WTC11 (cell line): ENCODE data around the gene DAD1. TPM values are rescaled to one million over a fixed set of nuclear protein-coding genes. Genes with fewer than 3 reads are reported as not detected.

Source experiments
- ATAC-seq: fragments of 200-7000 bp; cut with Tn5 transposase; 2 replicates; pipeline ENCODE4 v1.10.0; 2021; ENCODE audit warnings: mild to moderate bottlenecking, moderate library complexity
- CTCF ChIA-PET: fragments of 300-600 bp; sonication (Branson Sonifier 250); formaldehyde crosslinking; loops from one replicate; lab custom pipeline; 2021; ENCODE audit warnings: antibody characterized with exemption; lab: Charles Lee
- POLR2A ChIA-PET: fragments of 350-600 bp; sonication (Branson Sonifier 250); formaldehyde crosslinking; loops from one replicate; lab custom pipeline; 2021; ENCODE audit warnings: antibody characterized with exemption; lab: Charles Lee
- DNase-seq: peaks from one replicate; pipeline ENCODE4 v3.0.0; 2021; ENCODE audit warnings: low spot score
- H3K27ac Mint-ChIP-seq: 2 replicates; pipeline ENCODE4 v1.8.0; 2021; ENCODE audit warnings: mixed read lengths
- H3K27me3 Mint-ChIP-seq: 2 replicates; pipeline ENCODE4 v1.8.0; 2021; ENCODE audit warnings: low read depth, mild to moderate bottlenecking, moderate library complexity, mixed read lengths
- H3K36me3 Mint-ChIP-seq: 2 replicates; pipeline ENCODE4 v1.8.0; 2021; ENCODE audit warnings: mixed read lengths
- H3K4me1 Mint-ChIP-seq: 2 replicates; pipeline ENCODE4 v1.8.0; 2022; ENCODE audit warnings: mixed read lengths
- H3K4me3 Mint-ChIP-seq: 2 replicates; pipeline ENCODE4 v1.8.0; 2021; ENCODE audit warnings: mild to moderate bottlenecking, moderate library complexity, mixed read lengths
- H3K9me3 Mint-ChIP-seq: 2 replicates; pipeline ENCODE4 v1.8.0; 2021; ENCODE audit warnings: mixed read lengths
- ATF1 ChIP-seq: sonication (generic); formaldehyde crosslinking; IDR thresholded peaks from 2 replicates; pipeline ENCODE4 v1.8.1; 2023; ENCODE audit warnings: mild to moderate bottlenecking, moderate library complexity, missing genetic modification reagents
- CDX4 ChIP-seq: fragments of 250-450 bp; sonication (Bioruptor Pico); IDR thresholded peaks from 2 replicates; pipeline ENCODE4 v1.9.0; 2021; ENCODE audit warnings: moderate library complexity, mild to moderate bottlenecking, inconsistent platforms, borderline replicate concordance
- CREB1 ChIP-seq: sonication (generic); formaldehyde crosslinking; IDR thresholded peaks from 2 replicates; pipeline ENCODE4 v1.8.0; 2023; ENCODE audit warnings: mild to moderate bottlenecking, missing genetic modification reagents
- E2F5 ChIP-seq: sonication (generic); formaldehyde crosslinking; IDR thresholded peaks from 2 replicates; pipeline ENCODE4 v1.8.1; 2022; ENCODE audit warnings: mild to moderate bottlenecking, moderate library complexity, missing genetic modification reagents
- GABPB1 ChIP-seq: sonication (generic); formaldehyde crosslinking; IDR thresholded peaks from 2 replicates; pipeline ENCODE4 v1.8.1; 2023; ENCODE audit warnings: mild to moderate bottlenecking, missing genetic modification reagents
- JUN ChIP-seq: sonication (generic); formaldehyde crosslinking; IDR thresholded peaks from 2 replicates; pipeline ENCODE4 v1.8.0; 2023; ENCODE audit warnings: mild to moderate bottlenecking, missing genetic modification reagents
- SP1 ChIP-seq: sonication (generic); formaldehyde crosslinking; conservative IDR thresholded peaks from 2 replicates; pipeline ENCODE4 v1.8.1; 2022; ENCODE audit warnings: missing genetic modification reagents
- ZBTB43 ChIP-seq: sonication (generic); formaldehyde crosslinking; IDR thresholded peaks from 2 replicates; pipeline ENCODE4 v1.8.1; 2023; ENCODE audit warnings: mild to moderate bottlenecking, missing genetic modification reagents
- ZNF121 ChIP-seq: sonication (generic); formaldehyde crosslinking; IDR thresholded peaks from 2 replicates; pipeline ENCODE4 v1.8.0; 2023; ENCODE audit warnings: missing genetic modification reagents
- ZNF263 ChIP-seq: sonication (generic); formaldehyde crosslinking; IDR thresholded peaks from 2 replicates; pipeline ENCODE4 v1.8.1; 2022; ENCODE audit warnings: low read depth, mild to moderate bottlenecking, moderate library complexity, missing genetic modification reagents
- total RNA-seq: library from RNA; stranded (reverse); gene quantifications from 3 replicates; pipeline ENCODE4 v1.2.3, GENCODE V29; 2021
- TF ChIP-seq, protein P1 (sequence below): fragments of 250-450 bp; sonication (Bioruptor Pico); IDR thresholded peaks from 2 replicates; pipeline ENCODE4 v1.8.0; 2021; ENCODE audit warnings: mild to moderate bottlenecking
- TF ChIP-seq, protein P2 (sequence below): sonication (generic); formaldehyde crosslinking; IDR thresholded peaks from 2 replicates; pipeline ENCODE4 v1.8.1; 2022; ENCODE audit warnings: missing genetic modification reagents, borderline replicate concordance

DAD1 gene
- total RNA-seq, 1 experiment from 2014 or later = 125 TPM

- Mint-ChIP-seq H3K4me1 (peaks cover 4% of the 10 kb centered on the region), H3K27me3 (no peaks in the 10 kb centered on the region), H3K36me3 (no peaks in the 10 kb centered on the region), H3K4me3 (no peak overlapping the region), H3K9me3 (peaks cover 3% of the 10 kb centered on the region; the same call in 1 of the 2 replicates), H3K27ac (no peak overlapping the region)
- TF ChIP-seq, protein P1, sequence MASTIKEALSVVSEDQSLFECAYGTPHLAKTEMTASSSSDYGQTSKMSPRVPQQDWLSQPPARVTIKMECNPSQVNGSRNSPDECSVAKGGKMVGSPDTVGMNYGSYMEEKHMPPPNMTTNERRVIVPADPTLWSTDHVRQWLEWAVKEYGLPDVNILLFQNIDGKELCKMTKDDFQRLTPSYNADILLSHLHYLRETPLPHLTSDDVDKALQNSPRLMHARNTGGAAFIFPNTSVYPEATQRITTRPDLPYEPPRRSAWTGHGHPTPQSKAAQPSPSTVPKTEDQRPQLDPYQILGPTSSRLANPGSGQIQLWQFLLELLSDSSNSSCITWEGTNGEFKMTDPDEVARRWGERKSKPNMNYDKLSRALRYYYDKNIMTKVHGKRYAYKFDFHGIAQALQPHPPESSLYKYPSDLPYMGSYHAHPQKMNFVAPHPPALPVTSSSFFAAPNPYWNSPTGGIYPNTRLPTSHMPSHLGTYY (CRISPR knock-in tag) = no peak
- TF ChIP-seq GABPB1 (CRISPR knock-in tag) (no peak), ZNF263 (CRISPR knock-in tag) (no peak), SP1 (CRISPR knock-in tag) (no peak), E2F5 (no peak), JUN (CRISPR knock-in tag) (no peak), ATF1 (CRISPR knock-in tag) (no peak), CDX4 (CRISPR knock-in tag) (no peak)
- TF ChIP-seq, protein P2, sequence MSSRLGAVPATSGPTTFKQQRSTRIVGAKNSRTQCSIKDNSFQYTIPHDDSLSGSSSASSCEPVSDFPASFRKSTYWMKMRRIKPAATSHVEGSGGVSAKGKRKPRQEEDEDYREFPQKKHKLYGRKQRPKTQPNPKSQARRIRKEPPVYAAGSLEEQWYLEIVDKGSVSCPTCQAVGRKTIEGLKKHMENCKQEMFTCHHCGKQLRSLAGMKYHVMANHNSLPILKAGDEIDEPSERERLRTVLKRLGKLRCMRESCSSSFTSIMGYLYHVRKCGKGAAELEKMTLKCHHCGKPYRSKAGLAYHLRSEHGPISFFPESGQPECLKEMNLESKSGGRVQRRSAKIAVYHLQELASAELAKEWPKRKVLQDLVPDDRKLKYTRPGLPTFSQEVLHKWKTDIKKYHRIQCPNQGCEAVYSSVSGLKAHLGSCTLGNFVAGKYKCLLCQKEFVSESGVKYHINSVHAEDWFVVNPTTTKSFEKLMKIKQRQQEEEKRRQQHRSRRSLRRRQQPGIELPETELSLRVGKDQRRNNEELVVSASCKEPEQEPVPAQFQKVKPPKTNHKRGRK = no peak
- ChIA-PET CTCF (no interaction called here), POLR2A (no interaction called here)
- ATAC-seq (no peak), DNase-seq (no peak)
These were observed 53.1 kb downstream of the DAD1 start for GRCh38 chr14:22535916-22536315.

DNA sequence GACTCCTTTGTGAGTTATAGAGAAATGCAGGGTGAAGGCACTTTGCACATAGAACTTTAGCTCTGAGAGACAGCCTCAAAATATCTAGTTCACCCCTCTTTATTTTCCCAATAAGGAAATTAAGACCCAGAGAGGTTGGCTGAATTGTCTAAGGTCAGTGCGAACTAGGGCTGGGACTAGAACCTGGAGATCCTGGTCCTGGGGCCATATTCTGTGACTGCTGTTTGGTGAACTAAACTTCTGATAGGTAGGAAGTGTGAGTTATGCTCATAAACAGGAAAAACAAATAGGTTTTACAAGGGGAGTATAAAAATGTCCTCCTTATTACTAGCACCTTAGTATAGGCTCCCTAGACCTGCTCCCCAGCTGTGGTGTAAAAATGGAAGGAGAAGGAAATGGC is 53.9 kb downstream of the DAD1 start:
- CTCF ChIA-PET = no interaction called here
- H3K4me3 Mint-ChIP-seq = no peak overlapping the region
- ATAC-seq (no peak), DNase-seq (no peak)
- H3K27me3 Mint-ChIP-seq = no peaks in the 10 kb centered on the region
- POLR2A ChIA-PET = no interaction called here
- H3K27ac Mint-ChIP-seq = no peak overlapping the region
- no peaks in the 10 kb centered on the region for H3K36me3 Mint-ChIP-seq
- peaks cover 4% of the 10 kb centered on the region for H3K4me1 Mint-ChIP-seq
- H3K9me3 Mint-ChIP-seq = peaks cover 3% of the 10 kb centered on the region; the same call in 1 of the 2 replicates
- no peak for TF ChIP-seq CREB1 (CRISPR knock-in tag)
- no peak for TF ChIP-seq CDX4 (CRISPR knock-in tag)
- TF ChIP-seq ZNF121 = no peak

GRCh38 chr14:22534547-22534946 is 54.5 kb downstream of the DAD1 start:
- Mint-ChIP-seq H3K27ac (no peak overlapping the region), H3K4me1 (peaks cover 4% of the 10 kb centered on the region), H3K4me3 (no peak overlapping the region), H3K27me3 (no peaks in the 10 kb centered on the region), H3K36me3 (no peaks in the 10 kb centered on the region), H3K9me3 (peaks cover 3% of the 10 kb centered on the region; the same call in 1 of the 2 replicates)
- ATAC-seq (no peak), DNase-seq (no peak)
- no peak for TF ChIP-seq ZBTB43 (CRISPR knock-in tag)
- ChIA-PET CTCF (interaction anchor here (1.1 kb wide), 1 partner anchor 36 kb away, joined by 3 read pairs; no protein-coding TSS in a partner anchor), POLR2A (no interaction called here)
